Keratinocyte (primary cell): ENCODE data around the gene RAPGEF1.

ENCODE experiments used
- CTCF ChIP-seq, 3 experiments: IDR thresholded peaks in 1 of 3; conservative IDR thresholded peaks in 1 of 3; optimal IDR thresholded peaks in 1 of 3; 2 replicates in 2 of 3; 3 replicates in 1 of 3; pipeline versions ENCODE3 to v1.5.1; 2011; ENCODE audit warnings: low read length in 3 of 3, mild to moderate bottlenecking in 3 of 3, moderate library complexity in 2 of 3, control low read depth in 1 of 3, inconsistent platforms in 1 of 3; ENCODE audit not compliant: insufficient read depth in 2 of 3; ENCODE audit errors: extremely low read depth in 1 of 3
- EZH2 ChIP-seq: IDR thresholded peaks from one replicate; pipeline ENCODE4 v1.6.1; 2012; ENCODE audit warnings: inconsistent platforms, mild to moderate bottlenecking, low read length, moderate library complexity

GRCh38 chr9:131692612-131693562, 47.0 kb downstream of the RAPGEF1 start:
- no peak for TF ChIP-seq CTCF (optimal IDR thresholded peaks at IDR 0.05 in 1 of 3, IDR thresholded peaks at IDR 0.05 in 1 of 3, conservative IDR thresholded peaks at IDR 0.05 in 1 of 3; ENCODE audit: extremely low read depth in 1 of 3, insufficient read depth in 2 of 3, low read length in 3 of 3)
- TF ChIP-seq EZH2, result no peak
